HG02852 (cell line): ENCODE measurements around the gene FGF1.

Experiments
- ATAC-seq: cut with Tn5 transposase; IDR thresholded peaks from one replicate; pipeline ENCODE4 v1.9.1; 2021; ENCODE audit warnings: mild to moderate bottlenecking, moderate library complexity; ENCODE audit not compliant: unreplicated experiment

The FGF1 gene

DNA sequence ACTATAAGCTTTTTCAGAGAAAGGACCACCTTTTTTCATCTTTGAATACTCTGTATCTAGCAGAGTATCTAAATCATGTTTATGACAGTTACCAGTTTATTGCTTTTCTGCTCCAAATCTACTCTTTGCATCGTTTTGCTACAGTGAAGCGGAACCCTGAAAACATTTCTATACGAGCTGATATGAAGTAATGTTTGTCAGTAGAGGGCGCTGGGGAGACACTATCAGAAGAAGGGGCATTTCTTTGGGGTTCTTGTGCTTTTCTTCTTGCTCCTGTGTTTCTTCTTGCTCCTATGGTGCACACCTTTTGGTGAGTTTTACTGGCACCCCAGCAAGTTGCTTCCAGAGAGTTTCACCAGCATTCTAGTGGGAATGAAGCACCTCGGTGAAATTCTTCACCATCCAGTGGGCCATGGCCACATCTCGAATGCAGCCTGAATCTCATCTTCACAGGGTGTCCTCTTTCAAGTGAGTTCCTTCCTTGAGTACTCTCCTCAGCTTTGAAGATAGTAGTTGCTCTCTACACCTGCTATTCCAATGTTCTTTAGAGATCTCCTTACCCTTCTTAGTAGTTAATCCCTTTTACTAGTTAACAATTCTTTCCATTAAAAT, 98.4 kb downstream of the FGF1 start:
- no peak for ATAC-seq

DNA sequence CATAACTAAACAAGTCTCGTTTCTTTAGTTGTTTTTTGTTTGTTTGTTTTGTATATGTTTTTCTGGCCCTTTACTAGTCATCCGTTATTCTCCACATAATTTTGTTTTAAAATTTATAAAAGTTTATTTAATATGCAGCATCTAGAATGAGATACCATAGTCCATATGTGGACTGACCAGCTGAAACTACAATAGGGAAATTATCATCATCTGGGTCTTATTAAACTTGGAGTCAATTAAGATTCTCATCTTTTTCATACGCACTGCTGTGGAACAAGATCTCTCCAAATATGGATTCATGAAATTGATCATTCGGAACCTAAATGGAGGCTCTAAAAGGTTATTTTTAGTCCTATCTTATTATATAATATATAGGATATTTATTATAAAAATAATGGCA, 99.3 kb downstream of the FGF1 start:
- no peak for ATAC-seq

DNA sequence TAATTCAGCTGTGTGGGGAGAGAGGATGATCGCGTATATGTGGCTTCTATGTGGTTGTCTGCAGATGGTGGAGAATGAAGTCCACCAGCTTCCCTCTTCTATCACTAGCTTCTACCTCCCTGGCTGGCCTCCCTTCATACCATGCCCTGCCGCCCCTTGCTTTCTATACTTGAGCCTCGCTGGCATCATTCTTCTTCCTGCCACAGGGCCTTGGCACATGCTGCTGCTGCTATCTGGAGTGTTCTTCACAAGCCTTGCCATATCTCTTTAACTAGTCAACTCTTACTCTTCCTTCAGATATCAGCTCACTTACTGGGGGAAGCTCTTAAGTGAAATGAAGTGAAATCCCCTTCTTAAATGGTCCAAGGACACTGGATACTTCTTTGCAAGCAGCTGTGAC, 100.4 kb downstream of the FGF1 start:
- no peak for ATAC-seq

DNA sequence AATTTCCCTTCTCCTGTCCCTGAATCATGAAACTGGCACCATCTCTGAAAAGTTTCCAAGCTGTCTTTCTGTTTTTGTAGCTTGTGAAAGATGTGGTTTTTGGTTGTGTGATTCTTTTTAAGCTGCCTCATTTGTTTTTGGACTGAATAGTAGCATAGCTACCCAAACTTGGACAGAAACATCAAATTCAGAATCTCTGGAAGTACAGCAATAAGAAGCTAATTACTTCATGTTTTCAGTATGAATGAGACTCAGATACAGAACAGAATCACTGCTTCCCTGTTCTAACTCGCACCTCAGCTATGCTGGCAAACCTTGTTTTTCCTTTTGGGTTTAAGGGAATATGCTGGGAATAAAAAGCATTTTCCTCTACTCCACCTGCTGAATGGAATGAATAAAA, 101.0 kb downstream of the FGF1 start:
- ATAC-seq, result no peak

DNA sequence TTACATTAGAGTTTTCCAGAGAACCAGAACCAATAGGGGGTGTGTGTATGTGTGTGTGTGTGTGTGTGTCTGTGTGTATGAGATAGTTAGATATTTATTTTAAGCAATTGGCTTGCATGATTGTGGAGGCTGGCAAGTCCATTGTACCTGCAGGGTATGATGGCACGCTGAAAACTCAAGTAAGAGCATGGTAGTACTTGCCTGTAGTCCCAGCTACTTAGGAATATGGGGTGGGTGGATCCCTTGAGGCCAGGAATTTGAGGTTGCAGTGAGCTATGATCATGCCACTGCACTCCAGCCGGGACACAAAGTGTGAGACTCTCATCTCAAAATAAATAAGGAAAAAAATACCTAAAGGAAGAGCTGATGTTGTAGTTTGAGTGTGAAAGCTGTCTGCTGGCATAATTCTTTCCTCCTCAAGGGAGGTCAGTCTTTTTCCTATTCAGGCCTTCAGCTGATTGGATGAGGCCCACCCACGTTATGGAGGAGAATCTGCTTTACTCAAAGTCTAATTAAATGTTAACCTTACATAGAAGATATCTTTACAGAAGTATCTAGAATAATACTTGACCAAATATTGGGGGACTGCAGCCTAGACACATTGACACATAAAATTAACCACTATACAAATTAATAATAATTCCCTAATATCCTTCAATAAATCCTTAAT, 107.6 kb downstream of the FGF1 start:
- ATAC-seq, result no peak

DNA sequence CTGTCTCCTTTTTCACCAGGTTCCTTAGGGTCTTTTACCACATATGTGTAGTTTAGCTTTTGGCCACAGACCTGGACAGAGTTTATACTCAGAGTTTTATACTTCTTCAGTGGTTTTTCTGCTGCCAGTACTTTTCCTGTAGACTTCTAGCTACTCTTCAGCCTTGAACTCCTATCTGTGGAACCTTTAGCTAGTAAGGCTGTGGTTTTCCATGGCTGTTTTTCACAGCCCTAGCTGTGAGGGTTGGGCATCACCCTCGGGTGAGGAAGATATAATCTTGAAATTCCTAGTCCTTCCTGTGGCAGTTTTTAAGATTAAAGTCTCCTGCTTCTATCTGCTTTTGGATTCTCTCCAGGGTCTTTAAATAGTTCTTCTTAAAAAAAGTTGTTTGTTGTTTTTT, 109.1 kb downstream of the FGF1 start:
- ATAC-seq, result no peak

DNA sequence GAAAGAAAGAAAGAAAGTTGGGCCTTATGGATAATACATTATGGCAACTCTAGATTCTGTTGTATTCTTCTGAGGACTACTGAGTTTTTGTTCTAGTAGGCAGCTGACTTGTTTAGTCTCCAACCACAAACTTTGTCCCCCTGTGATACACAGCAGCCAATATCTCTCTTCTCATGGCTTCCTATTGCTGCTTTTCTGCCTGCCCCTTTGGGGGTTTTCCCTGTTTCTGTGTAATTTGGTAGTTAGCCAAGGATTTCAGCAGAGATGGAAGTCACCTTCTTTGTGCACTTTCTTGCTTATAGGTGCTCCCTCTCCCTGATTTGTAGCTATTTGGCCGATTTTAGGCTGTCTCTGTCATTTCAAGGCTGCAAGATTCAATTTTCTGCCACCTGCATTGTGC, 109.6 kb downstream of the FGF1 start:
- no peak for ATAC-seq

DNA sequence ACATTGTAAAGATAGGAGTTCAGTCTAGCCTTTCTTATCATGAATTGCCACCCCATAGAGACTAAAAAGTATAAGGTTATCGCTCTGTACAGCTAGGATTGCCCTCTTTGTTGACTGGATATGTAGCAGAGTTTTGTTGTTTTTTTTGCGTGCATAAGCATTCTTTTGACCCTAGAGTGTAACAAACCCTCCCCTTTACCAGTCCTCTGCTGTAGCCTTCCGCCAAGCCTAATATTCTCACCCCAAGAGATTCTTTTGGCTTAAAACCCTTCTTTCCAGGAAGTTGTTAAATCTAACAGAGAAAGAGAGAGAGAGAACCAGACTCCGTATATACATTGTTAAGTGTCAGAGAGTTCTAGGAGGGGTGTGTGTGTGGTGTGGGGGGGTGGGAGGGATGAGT, 113.9 kb downstream of the FGF1 start:
- no peak for ATAC-seq

DNA sequence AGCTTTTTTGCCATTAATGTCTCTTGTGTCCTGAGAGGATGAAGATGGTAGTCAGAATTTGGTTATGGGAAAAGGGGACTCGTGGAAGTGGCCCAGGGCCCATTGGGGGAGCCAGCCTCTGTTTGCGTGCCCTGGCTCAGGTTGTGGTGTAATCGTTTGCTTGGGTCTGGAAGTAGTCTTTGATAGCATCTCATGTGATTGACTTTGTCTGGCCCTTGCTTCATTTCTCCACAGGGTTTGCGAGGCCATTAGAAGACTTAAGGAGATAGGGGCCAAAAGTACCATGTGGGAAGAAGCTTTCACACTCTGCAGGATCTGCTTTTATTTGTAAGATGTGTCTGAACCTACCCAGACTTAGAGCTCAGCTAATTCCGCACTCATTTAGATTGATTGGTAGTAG, 114.5 kb downstream of the FGF1 start:
- no peak for ATAC-seq

DNA sequence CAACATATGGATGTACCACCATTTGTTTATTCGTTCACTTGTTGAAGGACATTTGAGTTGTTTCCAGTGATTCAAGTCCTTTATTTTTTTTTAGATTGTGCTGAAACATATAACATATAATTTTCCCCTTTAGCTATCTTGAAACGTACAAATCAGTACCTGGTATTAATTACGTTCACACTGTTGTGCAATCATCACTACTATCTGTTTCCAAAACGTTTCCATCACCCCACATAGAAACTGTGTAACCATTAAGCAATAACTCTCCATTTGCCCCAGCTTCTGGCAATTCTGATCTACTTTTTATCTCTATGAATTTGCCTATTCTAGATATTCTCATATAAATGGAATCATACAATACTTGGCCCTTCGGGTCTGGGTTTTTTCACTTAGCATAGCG, 116.0 kb downstream of the FGF1 start:
- ATAC-seq, result no peak

DNA sequence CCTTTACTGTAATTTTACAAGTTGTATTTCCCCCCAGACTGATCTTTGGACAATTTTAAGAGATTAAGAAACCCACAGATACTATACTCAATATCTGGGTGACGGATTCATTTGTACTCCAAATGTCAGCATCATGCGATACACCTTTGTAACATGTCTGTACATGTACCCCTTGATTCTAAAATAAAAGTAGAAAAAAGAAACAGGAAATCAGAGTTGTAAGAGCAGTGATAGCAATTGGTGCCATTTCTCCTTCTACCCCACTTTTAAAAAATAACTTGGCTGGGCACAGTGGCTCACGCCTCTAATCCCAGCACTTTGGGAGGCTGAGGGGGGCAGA, 116.9 kb downstream of the FGF1 start:
- ATAC-seq, result no peak

DNA sequence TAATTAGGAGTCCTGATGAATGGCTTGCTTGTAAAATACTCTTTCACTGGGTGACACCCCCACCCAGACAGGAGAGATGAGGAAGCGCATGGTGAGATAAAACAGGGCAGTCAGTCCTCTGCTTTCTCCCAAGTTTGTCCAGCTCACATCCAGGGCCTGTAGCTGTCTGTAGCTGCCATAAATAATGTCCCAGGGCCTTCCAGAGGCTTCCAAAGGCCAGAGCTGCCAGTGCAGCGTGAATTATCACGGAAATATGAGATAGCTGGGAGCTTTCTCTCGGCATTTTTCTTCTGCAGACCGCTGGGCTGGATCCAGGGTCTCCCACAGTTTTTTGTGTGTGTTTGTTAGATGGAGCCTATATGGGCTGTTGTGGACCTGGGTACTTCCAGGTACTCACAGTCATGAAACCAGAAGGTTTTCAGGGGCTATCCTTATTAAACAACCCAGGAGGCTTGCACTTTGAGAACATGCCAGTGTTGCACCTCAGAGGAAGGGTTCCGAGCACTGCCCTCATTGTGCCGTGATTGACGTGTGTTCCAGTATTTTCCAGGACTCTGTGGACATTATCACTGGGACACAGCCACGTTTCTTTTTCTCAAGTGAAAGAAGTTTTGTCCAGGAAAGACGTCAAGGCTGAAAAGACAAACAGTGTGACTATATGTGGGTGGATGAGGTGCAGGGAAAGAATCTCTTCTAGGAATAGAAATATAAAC, 117.5 kb downstream of the FGF1 start:
- no peak for ATAC-seq

DNA sequence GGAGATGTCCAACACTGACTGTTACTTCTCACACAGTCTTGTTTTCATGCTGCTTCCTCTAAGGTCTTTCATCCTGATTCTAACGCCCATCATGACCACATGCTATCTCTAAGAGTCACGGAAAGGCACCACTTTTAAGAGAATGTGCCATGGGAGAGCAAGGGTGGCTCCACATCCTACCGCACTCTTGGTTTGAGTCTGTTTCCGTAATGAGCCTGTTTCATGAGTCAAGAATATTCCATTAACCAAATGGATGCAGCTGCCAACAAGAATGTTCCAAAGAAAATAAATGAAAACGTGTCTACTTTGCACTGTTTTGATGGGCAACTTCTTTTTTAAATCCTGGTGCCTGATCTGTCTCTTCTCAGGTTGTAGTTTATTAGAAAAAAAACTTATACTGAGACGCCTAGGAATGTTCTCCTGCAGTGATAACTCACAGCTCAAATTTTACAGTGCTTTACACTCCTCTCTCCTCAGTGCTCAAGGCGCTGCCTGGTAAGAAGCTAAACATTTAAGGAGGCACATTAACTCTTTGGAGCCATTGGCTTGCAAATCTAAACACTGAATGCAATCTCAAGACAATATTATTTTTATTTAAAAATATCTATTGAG, 124.3 kb downstream of the FGF1 start:
- ATAC-seq, result no peak

DNA sequence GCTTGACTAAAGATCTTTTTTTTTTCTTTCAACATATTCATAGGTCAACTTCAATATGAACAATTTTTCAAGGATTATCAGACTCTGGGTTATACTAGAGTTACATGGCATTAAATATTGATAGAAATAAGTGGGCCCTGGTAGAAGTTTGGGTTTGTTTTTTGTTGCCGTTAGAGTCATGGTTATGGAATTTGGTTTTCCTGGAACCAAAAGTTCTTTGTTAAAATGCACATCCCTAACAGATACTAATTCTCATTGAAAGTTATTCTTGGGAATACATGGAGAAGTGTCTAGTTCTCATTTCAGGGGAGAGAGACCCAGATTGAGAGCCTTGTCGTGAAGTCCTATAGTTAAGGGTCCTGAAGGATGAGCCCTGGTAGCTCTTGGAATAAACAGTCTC, 124.9 kb downstream of the FGF1 start:
- no peak for ATAC-seq

DNA sequence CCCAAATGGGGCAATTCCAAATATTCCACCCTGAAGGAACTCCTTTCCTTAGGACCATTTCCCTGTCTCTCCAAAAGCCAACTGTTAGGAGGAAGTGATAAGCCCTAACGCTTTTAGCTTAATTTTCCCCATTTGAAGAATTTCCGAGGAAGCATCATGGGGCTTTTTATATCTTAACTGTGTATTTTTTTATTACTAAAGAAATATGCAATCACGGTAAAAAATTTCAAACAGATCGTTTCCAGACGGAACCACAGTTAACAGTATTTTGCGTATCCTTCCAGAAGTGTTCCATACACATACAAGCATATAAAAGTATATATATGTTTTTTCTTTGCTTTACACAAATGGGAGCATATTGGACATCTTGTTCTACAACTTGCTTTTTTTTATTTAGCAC, 133.8 kb downstream of the FGF1 start:
- ATAC-seq, result no peak

DNA sequence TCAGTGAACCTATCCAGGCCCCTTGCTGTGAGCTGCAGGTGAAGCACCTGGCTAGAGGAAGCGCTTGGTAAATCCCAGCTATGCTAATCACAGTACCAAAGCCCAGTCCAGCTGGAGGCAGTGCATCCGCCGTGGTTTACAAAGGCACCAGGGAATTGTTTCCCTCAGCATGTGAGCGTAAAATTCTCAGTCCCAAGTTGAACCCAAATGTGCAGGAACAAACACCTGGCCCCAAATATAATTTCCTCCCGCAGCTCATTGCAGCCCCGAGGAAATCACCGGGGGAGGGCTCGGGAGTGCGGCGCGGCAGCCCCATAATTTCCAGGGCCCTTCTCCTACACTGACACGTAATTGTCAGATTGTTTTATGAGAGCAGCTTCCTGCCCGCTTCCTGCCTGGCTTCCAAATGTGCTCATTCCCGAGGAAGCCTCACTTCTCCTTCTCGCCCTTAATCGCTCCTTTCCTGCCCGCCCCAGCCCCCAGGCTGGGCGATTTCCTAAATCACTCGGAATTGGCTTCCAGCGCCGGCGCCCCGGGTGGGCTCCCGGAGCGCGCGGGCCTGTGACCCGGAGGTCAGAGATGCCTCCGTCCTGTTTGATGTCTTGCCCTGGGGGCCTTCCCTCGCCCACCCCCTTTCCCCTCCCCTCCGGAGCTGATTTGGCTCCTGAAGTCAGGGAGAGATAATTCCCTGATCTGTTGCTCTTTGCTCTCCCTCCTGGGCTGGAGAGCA, 134.4 kb downstream of the FGF1 start:
- ATAC-seq, result no peak

DNA sequence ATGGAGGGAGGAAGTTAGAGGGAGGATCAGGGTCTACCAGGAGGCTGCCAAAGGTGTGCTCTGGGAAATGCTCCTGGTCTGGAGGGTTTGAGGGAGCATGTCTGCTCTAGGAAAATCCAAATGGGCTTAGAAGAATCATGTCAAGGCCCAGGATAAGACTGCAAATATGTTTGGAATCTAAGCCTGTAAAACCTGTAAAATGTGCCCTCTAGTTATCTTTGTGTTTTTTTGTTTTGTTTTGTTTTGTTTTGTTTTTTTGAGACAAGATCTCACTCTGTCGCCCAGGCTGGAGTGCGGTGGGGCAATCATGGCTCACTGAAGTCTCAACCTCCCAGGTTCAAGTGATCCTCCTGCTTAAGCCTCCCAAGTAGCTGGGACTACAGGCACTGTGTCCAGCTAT, 135.4 kb downstream of the FGF1 start:
- ATAC-seq, result no peak

DNA sequence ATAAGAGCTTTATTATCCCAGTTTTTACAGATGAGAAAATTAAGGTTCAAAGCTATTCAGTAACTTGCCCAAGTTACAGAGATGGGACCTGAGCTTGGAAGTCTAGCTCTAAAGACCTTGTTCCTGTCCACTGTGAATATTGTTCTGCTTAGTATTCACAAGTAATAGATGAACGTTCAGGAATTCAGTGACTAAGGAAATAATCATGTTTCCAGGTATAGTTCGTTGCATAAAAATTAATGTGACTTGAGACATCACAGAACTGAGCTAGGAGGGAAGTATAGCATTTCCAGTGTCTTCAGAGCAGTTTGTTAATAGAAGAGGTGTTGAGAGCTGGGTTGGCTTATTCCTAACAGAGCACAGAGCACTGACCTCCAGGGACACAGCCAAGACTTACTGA, 136.1 kb downstream of the FGF1 start:
- ATAC-seq, result no peak

DNA sequence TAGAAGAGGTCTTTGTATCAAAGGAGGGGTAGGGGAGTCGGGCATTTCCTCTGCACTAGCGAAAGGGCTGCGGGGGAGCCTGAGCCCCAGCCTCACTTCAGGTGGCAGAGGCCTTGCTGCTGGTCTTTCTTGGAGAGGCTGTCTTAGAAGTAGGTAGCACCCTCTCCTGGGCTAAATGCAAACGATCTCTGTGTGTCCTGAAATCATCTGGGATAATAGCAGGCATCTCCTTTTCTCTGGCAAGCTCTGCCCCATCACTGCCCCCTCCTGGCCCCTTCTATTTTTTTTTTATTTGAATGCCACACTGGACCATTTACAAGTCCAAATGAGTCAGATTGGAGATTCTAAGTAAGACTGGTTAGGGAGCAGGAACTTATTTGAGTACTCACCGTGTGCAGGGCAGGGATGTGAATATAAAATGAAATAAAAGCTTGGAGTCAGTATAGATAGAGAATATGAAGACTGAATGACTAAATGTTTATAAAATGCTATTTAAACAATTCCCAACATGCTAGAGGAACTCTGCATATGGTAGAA, 137.1 kb downstream of the FGF1 start:
- no peak for ATAC-seq

DNA sequence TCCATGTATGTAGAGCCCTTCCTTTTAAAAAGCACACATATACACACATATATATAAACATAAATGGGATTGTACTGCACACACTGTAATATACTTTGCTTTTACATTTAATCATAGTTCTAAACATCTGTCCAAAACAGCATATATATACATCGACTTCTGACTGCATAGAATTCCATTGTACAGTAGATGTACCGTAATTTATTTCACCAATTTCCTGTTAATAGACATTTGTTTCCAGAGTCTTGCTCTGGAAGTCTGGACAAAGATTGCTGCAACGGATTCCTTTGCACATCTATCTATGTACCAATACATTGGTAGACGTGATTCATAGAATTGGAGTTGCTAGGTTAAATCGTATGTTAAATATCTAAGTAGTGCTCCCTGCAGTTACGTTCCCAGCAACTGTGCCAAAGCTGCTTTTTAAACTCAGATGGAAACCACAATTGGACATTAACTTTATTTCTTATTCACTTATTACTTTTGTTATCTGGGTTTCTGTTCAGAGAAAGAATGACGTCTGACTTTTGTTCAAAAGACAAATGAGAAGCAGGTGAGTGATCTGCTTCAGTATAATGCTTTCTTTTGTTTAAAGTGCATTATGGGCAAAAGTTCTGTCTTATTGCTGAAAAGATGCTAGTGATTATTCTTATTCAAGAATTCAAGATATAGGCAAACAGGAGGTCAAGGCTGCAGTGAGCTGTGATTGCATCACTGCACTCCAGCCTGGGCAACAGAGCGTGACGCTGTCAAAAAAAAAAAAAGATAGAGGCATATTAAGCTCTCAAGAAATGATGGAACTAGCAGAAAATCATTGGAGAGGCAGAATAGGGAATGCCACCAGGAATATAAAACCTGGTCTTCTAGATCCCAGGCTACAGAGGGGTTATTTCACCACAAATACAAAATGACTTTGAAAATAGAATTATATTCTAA, 138.2 kb downstream of the FGF1 start:
- ATAC-seq, result no peak
